OCI-LY3 (cell line): ENCODE data around the gene LDB3.

Experiments
- H2AFZ ChIP-seq: fragments of 200-600, 300-600 bp; shearing (Covaris generic); 2 replicates; pipeline ENCODE4 v1.6.0; 2014; ENCODE audit warnings: antibody characterized with exemption, low read depth, low read length
- H3K27ac ChIP-seq: fragments of 200-600, 300-600 bp; sonication (generic); 2 replicates; pipeline ENCODE4 v1.5.1; 2014; ENCODE audit warnings: mild to moderate bottlenecking, low read length, moderate library complexity, mixed read lengths
- H3K27me3 ChIP-seq: fragments of 200-600, 300-600 bp; sonication (generic); 2 replicates; pipeline ENCODE4 v1.6.1; 2014; ENCODE audit warnings: low read depth, low read length, mixed read lengths
- H3K36me3 ChIP-seq: fragments of 200-600, 300-600 bp; sonication (generic); replicated peaks from 2 replicates; pipeline ENCODE3; 2014; ENCODE audit warnings: low read depth, low read length, mixed read lengths
- H3K4me1 ChIP-seq: fragments of 300-600, 200-600 bp; sonication (generic); 2 replicates; pipeline ENCODE4 v1.6.1; 2014; ENCODE audit warnings: low read length, mixed read lengths
- H3K4me2 ChIP-seq: fragments of 200-600, 300-600 bp; sonication (generic); 2 replicates; pipeline ENCODE4 v1.6.1; 2014; ENCODE audit warnings: low read length, mixed read lengths
- H3K4me3 ChIP-seq: fragments of 300-600, 200-600 bp; sonication (generic); 2 replicates; pipeline ENCODE4 v1.5.1; 2014; ENCODE audit warnings: antibody characterized with exemption, mild to moderate bottlenecking, low read length, moderate library complexity
- H3K79me2 ChIP-seq: fragments of 300-600, 200-600 bp; shearing (Covaris generic); 2 replicates; pipeline ENCODE4 v1.6.1; 2014; ENCODE audit warnings: mild to moderate bottlenecking, low read length, mixed read lengths
- H3K9ac ChIP-seq: fragments of 300-600, 200-600 bp; shearing (Covaris generic); 2 replicates; pipeline ENCODE4 v1.6.0; 2014; ENCODE audit warnings: mild to moderate bottlenecking, low read length, moderate library complexity
- H3K9me3 ChIP-seq: fragments of 200-600, 300-600 bp; shearing (Covaris generic); 2 replicates; pipeline ENCODE4 v1.6.1; 2014; ENCODE audit warnings: low read length, mixed read lengths; ENCODE audit not compliant: insufficient read depth
- H4K20me1 ChIP-seq: fragments of 200-600, 300-600 bp; sonication (generic); 2 replicates; pipeline ENCODE4 v1.6.1; 2016; ENCODE audit warnings: low read length, mixed read lengths; ENCODE audit not compliant: insufficient read depth
- CTCF ChIP-seq: fragments of 200-600, 300-600 bp; sonication (generic); IDR thresholded peaks from 2 replicates; pipeline ENCODE4 v1.5.1; 2014; ENCODE audit warnings: antibody characterized with exemption, low read length, low read depth
- EZH2phosphoT487 ChIP-seq: fragments of 200-600 bp; shearing (Covaris generic); IDR thresholded peaks from 2 replicates; pipeline ENCODE4 v1.6.1; 2018; ENCODE audit warnings: antibody characterized with exemption, mixed run types, low read depth

The LDB3 gene

GRCh38 chr10:86681722-86682386, 13.5 kb downstream of the LDB3 start:
- Histone ChIP-seq H3K4me2 (no peak overlapping the region), H4K20me1 (no peaks in the 10 kb centered on the region), H2AFZ (no peak overlapping the region), H3K27me3 (peaks cover 6% of the 10 kb centered on the region), H3K4me3 (no peak overlapping the region), H3K36me3 (no peaks in the 10 kb centered on the region), H3K9me3 (no peaks in the 10 kb centered on the region), H3K79me2 (no peaks in the 10 kb centered on the region), H3K4me1 (peaks cover 4% of the 10 kb centered on the region; the same call in 1 of the 2 replicates), H3K27ac (no peak overlapping the region), H3K9ac (no peak overlapping the region)
- TF ChIP-seq CTCF (no peak), EZH2phosphoT487 (no peak)

GRCh38 chr10:86682675-86683074, 14.4 kb downstream of the LDB3 start:
- peaks cover 6% of the 10 kb centered on the region for H3K27me3 ChIP-seq
- H3K27ac ChIP-seq: no peak overlapping the region
- no peak overlapping the region for H3K9ac ChIP-seq
- no peaks in the 10 kb centered on the region for H4K20me1 ChIP-seq
- no peaks in the 10 kb centered on the region for H3K36me3 ChIP-seq
- H3K79me2 ChIP-seq: no peaks in the 10 kb centered on the region
- H2AFZ ChIP-seq: no peak overlapping the region
- H3K4me3 ChIP-seq: no peak overlapping the region
- peaks cover 4% of the 10 kb centered on the region; the same call in 1 of the 2 replicates for H3K4me1 ChIP-seq
- no peak for TF ChIP-seq CTCF
- TF ChIP-seq EZH2phosphoT487: no peak
- H3K4me2 ChIP-seq: no peak overlapping the region
- H3K9me3 ChIP-seq: no peaks in the 10 kb centered on the region

GRCh38 chr10:86684331-86685097, 16.2 kb downstream of the LDB3 start:
- H3K36me3 ChIP-seq: no peaks in the 10 kb centered on the region
- TF ChIP-seq CTCF (peak; percentile 35), EZH2phosphoT487 (no peak)
- H3K27me3 ChIP-seq: peaks cover 6% of the 10 kb centered on the region
- 0 out of 2 replicates have a peak, but pooled peaks cover 5% of the 10 kb centered on the region for H3K4me1 ChIP-seq
- H3K79me2 ChIP-seq: no peaks in the 10 kb centered on the region
- no peak overlapping the region for H3K4me3 ChIP-seq
- no peak overlapping the region for H3K4me2 ChIP-seq
- H3K27ac ChIP-seq: no peak overlapping the region
- no peaks in the 10 kb centered on the region for H4K20me1 ChIP-seq
- H3K9ac ChIP-seq: no peak overlapping the region
- H3K9me3 ChIP-seq: no peaks in the 10 kb centered on the region
- H2AFZ ChIP-seq: no peak overlapping the region

- Histone ChIP-seq H3K4me1 (0 out of 2 replicates have a peak, but pooled peaks cover 5% of the 10 kb centered on the region), H4K20me1 (no peaks in the 10 kb centered on the region), H3K4me2 (no peak overlapping the region), H2AFZ (no peak overlapping the region), H3K27me3 (peaks cover 6% of the 10 kb centered on the region), H3K4me3 (no peak overlapping the region), H3K9me3 (no peaks in the 10 kb centered on the region), H3K27ac (no peak overlapping the region), H3K36me3 (no peaks in the 10 kb centered on the region), H3K9ac (no peak overlapping the region), H3K79me2 (no peaks in the 10 kb centered on the region)
- TF ChIP-seq CTCF (no peak), EZH2phosphoT487 (no peak)
Measured at GRCh38 chr10:86685416-86685815, 17.1 kb downstream of the LDB3 start.
